HepG2 (cell line): ENCODE data around the gene VPS37D. TPM values are rescaled to one million over a fixed set of nuclear protein-coding genes. Genes with fewer than 3 reads are reported as not detected.
A peak's percentile ranks its signal among the peaks of the same experiment; 100 is the strongest.

ENCODE experiments used
- ATAC-seq: fragments of 200-7000 bp; cut with Tn5 transposase; 3 replicates; pipeline ENCODE4 v1.9.1; 2020; ENCODE audit warnings: mild to moderate bottlenecking, moderate library complexity
- BruUV-seq: library from RNA; stranded (reverse); fragments of 400-500 nt; replicated peaks from 2 replicates; lab custom pipeline; 2021; lab: Mats Ljungman, UMichigan
- CTCF ChIA-PET: fragments of 300-600 bp; formaldehyde crosslinking; extraction: SDS; loops from one replicate; lab custom pipeline; 2021; ENCODE audit warnings: low total read pairs, inconsistent platforms, low intra/inter-chr PET ratio; lab: Yijun Ruan, JAX
- POLR2A ChIA-PET: fragments of 350-600 bp; sonication (Branson Sonifier 250); formaldehyde crosslinking; loops from one replicate; lab custom pipeline; 2020; ENCODE audit warnings: antibody characterized with exemption, inconsistent platforms; lab: Yijun Ruan, JAX
- DNase-seq: peaks from one replicate; pipeline ENCODE4 v3.0.0-alpha.2; 2015; ENCODE audit warnings: low spot score
- FAIRE-seq: peaks from 3 replicates; lab custom pipeline; 2011; peaks lifted over from hg19 to GRCh38; lab: Jason Lieb, UNC
- H2AFZ ChIP-seq: one replicate; pipeline ENCODE4 v1.6.1; 2011; ENCODE audit warnings: low read length, inconsistent platforms
- H3K27ac ChIP-seq: fragments of 300-600 bp; 3 replicates; pipeline ENCODE4 v1.8.0; 2011; ENCODE audit warnings: mixed run types, mild to moderate bottlenecking, mixed read lengths, low read length, inconsistent platforms; ENCODE audit not compliant: insufficient read depth; ENCODE audit errors: extremely low read length
- H3K27me3 ChIP-seq, 2 experiments: fragments of 200-600 bp in 1 of 2; 2 replicates in 1 of 2; 3 replicates in 1 of 2; pipeline versions ENCODE4 v1.6.0 to v1.8.0; 2011; ENCODE audit warnings: low read length in 2 of 2, mild to moderate bottlenecking in 2 of 2, moderate library complexity in 2 of 2, inconsistent platforms in 1 of 2; ENCODE audit not compliant: insufficient read depth in 2 of 2, control insufficient read depth in 1 of 2
- H3K36me3 ChIP-seq, 2 experiments: fragments of 200-600 bp in 1 of 2; replicated peaks in 1 of 2; 2 replicates in 1 of 2; 3 replicates in 1 of 2; pipeline versions ENCODE4 v1.5.1 to v1.8.0; 2011; ENCODE audit warnings: low read length in 2 of 2, inconsistent platforms in 1 of 2; ENCODE audit not compliant: insufficient read depth in 2 of 2, control insufficient read depth in 1 of 2
- H3K4me1 ChIP-seq: 2 replicates; pipeline ENCODE4 v1.5.1; 2012; ENCODE audit warnings: low read length, inconsistent platforms; ENCODE audit not compliant: insufficient read depth
- H3K4me2 ChIP-seq: 2 replicates; pipeline ENCODE4 v1.6.0; 2011; ENCODE audit warnings: low read depth, low read length, inconsistent platforms
- H3K4me3 ChIP-seq, 3 experiments: fragments of 200-600 bp in 1 of 3; sonication (generic), shearing (Covaris generic) in 1 of 3; replicated peaks in 1 of 3; 2 replicates each; pipeline ENCODE4 v1.5.1; 2011 to 2016; ENCODE audit warnings: low read length in 3 of 3, inconsistent platforms in 2 of 3, low read depth in 2 of 3, mild to moderate bottlenecking in 2 of 3, control low read depth in 1 of 3, mixed read lengths in 1 of 3; ENCODE audit not compliant: insufficient read depth in 1 of 3
- H3K79me2 ChIP-seq: one replicate; pipeline ENCODE4 v1.6.1; 2011; ENCODE audit warnings: low read length, inconsistent platforms; ENCODE audit not compliant: insufficient read depth
- H3K9ac ChIP-seq: 2 replicates; pipeline ENCODE4 v1.6.0; 2011; ENCODE audit warnings: mild to moderate bottlenecking, low read depth, low read length, inconsistent platforms; ENCODE audit not compliant: insufficient read depth
- H3K9me3 ChIP-seq: 2 replicates; pipeline ENCODE4 v1.5.1; 2012; ENCODE audit warnings: mild to moderate bottlenecking, low read length
- H4K20me1 ChIP-seq: 2 replicates; pipeline ENCODE4 v1.6.0; 2011; ENCODE audit warnings: inconsistent platforms, mild to moderate bottlenecking, low read length, moderate library complexity; ENCODE audit not compliant: insufficient read depth
- FOXA1 ChIP-seq, 2 experiments: fragments of 450-650 bp in 1 of 2; sonication (generic) in 1 of 2; formaldehyde crosslinking in 1 of 2; IDR thresholded peaks; 2 replicates each; pipeline versions ENCODE4 v1.4.0 to v1.6.1; 2016 to 2020; ENCODE audit warnings: missing genetic modification reagents in 1 of 2
- FOXP1 ChIP-seq, 2 experiments: fragments of 450-650 bp in 1 of 2; IDR thresholded peaks; 2 replicates each; pipeline ENCODE4 v1.6.1; 2017 to 2018; ENCODE audit warnings: antibody characterized with exemption in 1 of 2
- KDM5A ChIP-seq: fragments of 200-600 bp; sonication (generic); IDR thresholded peaks from 2 replicates; pipeline ENCODE4 v1.7.0; 2018; ENCODE audit warnings: antibody characterized with exemption, mild to moderate bottlenecking, low read length, borderline replicate concordance
- NR0B2 ChIP-seq: sonication (generic); formaldehyde crosslinking; IDR thresholded peaks from 2 replicates; pipeline ENCODE4 v1.4.0; 2020; ENCODE audit warnings: mild to moderate bottlenecking, missing genetic modification reagents
- TRAFD1 ChIP-seq: sonication (generic); formaldehyde crosslinking; IDR thresholded peaks from 2 replicates; pipeline ENCODE4 v1.5.1; 2020; ENCODE audit warnings: missing genetic modification reagents, mild to moderate bottlenecking, borderline replicate concordance
- ZBTB3 ChIP-seq: sonication (generic); formaldehyde crosslinking; IDR thresholded peaks from 2 replicates; pipeline ENCODE4 v1.4.0; 2020; ENCODE audit warnings: low read depth, mild to moderate bottlenecking, moderate library complexity, missing genetic modification reagents, borderline replicate concordance
- ZNF121 ChIP-seq: sonication (generic); formaldehyde crosslinking; IDR thresholded peaks from 2 replicates; pipeline ENCODE4 v1.5.0; 2020; ENCODE audit warnings: mild to moderate bottlenecking, missing genetic modification reagents
- ZNF234 ChIP-seq: sonication (generic); formaldehyde crosslinking; conservative IDR thresholded peaks from 2 replicates; pipeline ENCODE4 v1.5.1; 2020; ENCODE audit warnings: mild to moderate bottlenecking, missing genetic modification reagents
- ZNF749 ChIP-seq: sonication (generic); formaldehyde crosslinking; IDR thresholded peaks from 2 replicates; pipeline ENCODE4 v1.8.0; 2022; ENCODE audit warnings: mild to moderate bottlenecking, missing genetic modification reagents, moderate library complexity, borderline replicate concordance
- ZNF770 ChIP-seq: sonication (generic); formaldehyde crosslinking; IDR thresholded peaks from 2 replicates; pipeline ENCODE4 v1.5.0; 2020; ENCODE audit warnings: mild to moderate bottlenecking, missing genetic modification reagents
- WGBS: methylation state at CpG from one replicate; pipeline ENCODE4 v1.1.6; 2017; ENCODE audit warnings: low lambda C conversion rate; 5-methylcytosine and 5-hydroxymethylcytosine counted together
- in situ Hi-C: cut with HindIII; loops from 2 replicates; pipeline ENCODE4 v1.10.0; 2017; ENCODE audit warnings: low pct_unique_long_range_greater_than_20kb; ENCODE audit not compliant: extremely low pct_ligation_motif_present
- intact Hi-C: fragments of 100-400 bp; cut with micrococcal nuclease; formaldehyde crosslinking; loops from one replicate; pipeline ENCODE4 v1.10.0; 2022; ENCODE audit not compliant: unreplicated experiment
- polyA plus RNA-seq, 8 experiments: library from polyadenylated mRNA; depleted of rRNA in 3 of 8; stranded (reverse) in 7 of 8; unstranded in 1 of 8; fragments of >200 nt; fragmentation: Illumina TruSeq in 4 of 8; extraction: Trizol in 4 of 8; gene quantifications; 2 replicates each; pipeline versions ENCODE4 v1.2.1 to v1.2.3, GENCODE V29; 2011 to 2016; ENCODE audit warnings: low read depth in 4 of 8, missing spikeins in 1 of 8, mixed read lengths in 1 of 8; ENCODE audit not compliant: insufficient read depth in 1 of 8
- total RNA-seq, 5 experiments: library from RNA; depleted of rRNA; stranded (reverse); fragments of >200 nt; fragmentation: Illumina TruSeq; extraction: Trizol; gene quantifications; 2 replicates each; pipeline ENCODE4 v1.2.3, GENCODE V29; 2016; ENCODE audit warnings: low read depth in 1 of 5

VPS37D gene
- total and polyA plus RNA-seq, 2 of the 13 experiments (the other 11 are each of a cell fraction or from before 2014, with no cell fraction given): 3.8 to 6.3 TPM

GRCh38 chr7:73701357-73701995, 33.8 kb downstream of the VPS37D start (continued):
- TF ChIP-seq ZNF770 (CRISPR knock-in tag) (peak; percentile 43), ZNF121 (CRISPR knock-in tag) (peak; percentile 91)

GRCh38 chr7:73702226-73702625, 34.6 kb downstream of the VPS37D start:
- ATAC-seq (no peak), FAIRE-seq (no peak), DNase-seq (no peak)
- peaks cover 15% of the 10 kb centered on the region for H3K4me1 ChIP-seq
- 91% methylated on average over 8 of the region's 8 CpGs for WGBS
- no peak overlapping the region for H3K4me2 ChIP-seq
- in situ Hi-C loops: no loop called here
- H3K9ac ChIP-seq: no peak overlapping the region
- no TSS peak for BruUV-seq
- H4K20me1 ChIP-seq: peaks cover 5% of the 10 kb centered on the region; the same call in 1 of the 2 replicates
- no peaks in the 10 kb centered on the region for H3K79me2 ChIP-seq
- ChIA-PET POLR2A (interaction anchor here (1.2 kb wide), 2 partner anchors 79 to 80 kb away, joined by 3 to 4 read pairs; no protein-coding TSS in a partner anchor), CTCF (interaction anchor here (2.2 kb wide), 1 partner anchor 24 kb away, joined by 15 read pairs; no protein-coding TSS in a partner anchor)
- no peaks in the 10 kb centered on the region for H3K27me3 ChIP-seq
- H3K4me3 ChIP-seq: no peak overlapping the region
- no peak for TF ChIP-seq NR0B2
- no peak for TF ChIP-seq ZBTB3 (CRISPR knock-in tag)
- TF ChIP-seq ZNF749: no peak
- TF ChIP-seq KDM5A: no peak
- no peak for TF ChIP-seq FOXA1 (IDR thresholded peaks at IDR 0.05)
- no peak for TF ChIP-seq FOXA1 (CRISPR knock-in tag; IDR thresholded peaks at IDR 0.05)
- no peak for TF ChIP-seq TRAFD1 (CRISPR knock-in tag)
- TF ChIP-seq FOXP1 (IDR thresholded peaks at IDR 0.05): no peak
- no peak for TF ChIP-seq FOXP1 (CRISPR knock-in tag; IDR thresholded peaks at IDR 0.05)
- TF ChIP-seq ZNF234 (CRISPR knock-in tag): no peak
- H3K27ac ChIP-seq: no peak overlapping the region
- intact Hi-C loops: no loop called here
- H3K9me3 ChIP-seq: no peaks in the 10 kb centered on the region
- no peak overlapping the region for H2AFZ ChIP-seq
- peaks cover 6 to 20% of the 10 kb centered on the region in 2 experiments; a peak in 4 of 5 replicates for H3K36me3 ChIP-seq
